Fibroblast of skin of back (primary cell): ENCODE measurements around the gene NCOA4. TPM values are rescaled to one million over a fixed set of nuclear protein-coding genes. Genes with fewer than 3 reads are reported as not detected.
"Not testable (repeated sequence)": the region's sequence is repeated elsewhere in the genome, so short reads cannot be mapped to it uniquely, and the experiment has no call there.

Source experiments
- DNase-seq: peaks from one replicate; pipeline ENCODE4 v3.0.0-alpha.2; 2013
- polyA plus RNA-seq, 2 experiments: library from polyadenylated mRNA; unstranded; fragments of 120-200 nt; gene quantifications; one replicate each; pipeline ENCODE4 v1.2.1, GENCODE V29; 2013; ENCODE audit not compliant: insufficient read length in 2 of 2

NCOA4 gene
- polyA plus RNA-seq (2013, experiment 1 of 2; ENCODE audit: insufficient read length) = 85.1 TPM
- polyA plus RNA-seq (2013, experiment 2 of 2; ENCODE audit: insufficient read length) = 88.1 TPM

DNA sequence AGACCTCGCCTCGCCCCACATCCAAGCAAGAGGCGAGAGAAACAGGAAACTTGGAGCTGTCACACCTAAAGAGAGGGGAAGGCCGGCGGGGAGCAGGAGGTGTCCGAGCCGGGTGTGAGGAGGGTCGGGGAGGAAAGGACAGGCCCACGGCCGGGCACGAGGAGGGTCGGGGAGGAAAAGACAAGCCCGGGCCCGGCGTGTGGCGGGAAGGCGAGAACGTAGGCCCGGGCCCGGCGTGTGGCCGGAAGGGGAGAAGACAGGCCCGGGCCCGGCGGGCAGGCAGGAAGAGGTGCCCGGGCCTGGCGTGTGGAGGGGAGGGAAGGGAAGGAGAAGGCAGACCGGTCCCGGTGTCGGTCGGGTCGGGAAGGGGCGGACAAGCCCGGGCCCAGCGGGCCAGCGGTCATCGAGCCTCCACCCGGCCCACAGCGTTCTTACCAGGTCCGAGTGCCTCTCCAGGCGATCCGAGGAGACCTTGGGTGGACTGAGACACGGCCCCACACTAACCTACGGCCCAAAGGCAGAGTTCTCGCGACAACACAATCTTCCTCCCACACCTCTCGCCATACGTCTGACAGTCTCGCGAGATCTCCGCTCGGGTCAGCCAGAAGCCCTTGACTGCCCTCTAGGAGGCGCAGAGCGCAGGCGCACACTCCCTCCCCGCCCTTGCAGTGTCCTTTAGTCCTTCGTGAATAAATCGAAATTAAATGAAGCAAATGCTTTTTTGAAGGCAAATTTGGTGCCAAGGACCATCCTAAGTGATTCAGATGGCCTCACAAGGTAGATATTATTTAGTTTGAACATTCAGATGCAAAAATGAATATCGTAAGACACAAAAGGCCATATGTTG is at the start of gene NCOA4:
Gene NCOA4 (minus strand): TSS at position 533 of the 847 bp plus-strand sequence. CDS start 13,943 bp downstream, outside the sequence.
- peak; percentile 98 for DNase-seq

DNA sequence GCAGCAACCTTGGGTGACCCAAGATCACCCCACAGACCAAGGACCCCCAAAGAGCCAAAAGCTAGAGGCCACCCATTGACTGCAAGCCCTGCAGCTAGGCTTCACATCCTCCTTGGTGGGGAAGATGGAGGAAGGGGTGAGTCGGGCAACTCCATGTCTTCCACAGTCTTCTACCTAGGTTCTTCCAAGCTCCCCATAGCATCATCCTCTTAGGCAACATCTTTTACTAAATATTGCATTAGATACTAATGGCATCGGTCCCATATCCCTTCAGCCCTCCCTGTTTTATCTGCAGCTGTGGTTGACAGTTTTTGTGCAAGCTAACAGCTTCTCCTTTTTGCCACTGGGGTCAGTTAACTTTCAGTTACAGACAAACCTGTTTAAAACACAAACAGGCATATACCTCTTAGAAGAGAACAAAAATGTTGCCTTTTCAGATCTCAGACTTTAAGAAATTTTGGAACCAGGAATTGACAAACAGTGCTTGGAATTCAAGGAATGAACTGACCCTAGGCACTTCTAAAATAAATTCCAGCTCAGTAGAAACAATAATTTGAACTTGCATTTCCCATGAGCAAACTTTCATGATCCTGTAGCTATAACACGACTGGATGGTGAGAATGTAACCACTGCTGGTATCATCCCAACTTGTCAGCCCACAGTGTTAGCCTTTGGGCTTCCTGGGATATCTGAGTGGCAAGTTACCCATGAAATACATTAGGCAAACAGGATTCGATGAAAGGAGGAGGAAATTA is 49.6 kb upstream of the NCOA4 start:
- DNase-seq = no peak

DNA sequence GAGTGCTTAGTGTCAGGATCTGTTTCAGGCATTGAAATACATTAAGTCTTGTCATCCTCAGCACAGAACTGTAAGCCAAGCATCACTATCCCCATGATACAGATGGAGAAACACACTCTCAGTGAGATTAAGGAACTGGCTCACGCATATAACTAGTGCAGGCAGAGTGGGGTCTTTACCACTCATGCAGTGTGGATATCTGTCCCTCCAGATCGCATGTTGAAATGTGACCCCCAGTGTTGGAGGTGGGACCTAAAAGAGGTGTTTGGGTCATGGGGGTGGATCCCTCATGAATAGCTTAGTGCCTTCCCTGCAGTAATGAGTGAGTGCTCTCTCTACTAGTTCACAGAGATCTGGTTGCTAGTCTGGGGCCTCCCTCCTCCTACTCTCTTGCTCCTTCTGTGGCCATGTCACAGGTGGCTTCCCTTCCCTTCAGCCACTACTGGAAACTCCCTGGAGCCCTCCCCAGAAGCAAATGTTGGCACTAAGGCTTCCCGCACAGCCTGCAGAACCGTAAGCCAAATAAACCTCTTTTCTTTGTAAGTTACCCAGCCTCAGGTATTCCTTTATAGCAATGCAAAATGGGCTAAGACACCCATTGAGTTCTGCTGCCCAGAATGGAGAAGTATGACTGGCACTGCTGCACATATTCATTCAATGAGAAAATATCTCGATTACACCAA is 47.4 kb upstream of the NCOA4 start:
- DNase-seq = no peak

DNA sequence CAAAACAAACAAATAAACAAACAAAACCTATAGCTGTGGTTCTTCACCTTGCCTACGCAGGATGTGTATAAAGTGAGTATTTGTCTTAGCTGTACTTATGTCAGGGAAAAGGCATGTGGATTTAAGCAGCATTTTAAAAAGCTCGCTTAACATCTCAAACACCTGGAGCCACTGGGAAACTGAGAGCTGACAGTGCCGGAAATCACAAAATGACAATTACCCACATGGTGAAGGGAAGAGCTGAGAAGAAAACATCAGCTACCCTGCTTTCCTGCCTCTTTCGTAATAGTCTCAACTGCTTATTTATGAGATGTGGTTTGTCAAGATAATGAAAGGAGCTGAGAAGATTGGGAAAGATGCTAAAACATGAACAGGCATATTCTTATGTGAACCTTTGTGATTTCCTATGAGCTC is 46.7 kb upstream of the NCOA4 start:
- no peak for DNase-seq

GRCh38 chr10:46075869-46076268 is 45.4 kb upstream of the NCOA4 start:
- no peak for DNase-seq

- no peak for DNase-seq
Measured at GRCh38 chr10:46074196-46074946, 43.9 kb upstream of the NCOA4 start.

- no peak for DNase-seq
Measured at GRCh38 chr10:46073564-46073963, 43.1 kb upstream of the NCOA4 start.

DNA sequence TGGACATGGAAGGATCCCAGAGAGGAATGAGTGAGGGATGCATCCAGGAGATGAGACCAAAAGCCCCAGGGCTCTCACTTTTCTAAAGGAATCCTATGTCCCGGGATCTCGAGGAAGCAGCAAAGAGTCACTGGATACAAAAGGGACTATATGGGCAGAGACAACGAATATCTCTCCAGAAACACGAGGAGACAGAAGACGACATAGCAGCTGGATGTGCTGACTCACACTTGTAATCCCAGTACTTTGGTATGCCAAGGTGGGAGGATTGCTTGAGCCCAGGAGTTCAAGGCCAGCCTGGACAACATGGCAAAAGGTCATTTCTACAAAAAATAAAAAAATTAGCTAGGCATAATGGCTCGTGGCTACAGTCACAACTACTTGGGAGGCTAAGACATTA is 40.3 kb upstream of the NCOA4 start:
- no peak for DNase-seq

- DNase-seq = no peak
Measured at GRCh38 chr10:46069771-46070463, 39.5 kb upstream of the NCOA4 start.

DNA sequence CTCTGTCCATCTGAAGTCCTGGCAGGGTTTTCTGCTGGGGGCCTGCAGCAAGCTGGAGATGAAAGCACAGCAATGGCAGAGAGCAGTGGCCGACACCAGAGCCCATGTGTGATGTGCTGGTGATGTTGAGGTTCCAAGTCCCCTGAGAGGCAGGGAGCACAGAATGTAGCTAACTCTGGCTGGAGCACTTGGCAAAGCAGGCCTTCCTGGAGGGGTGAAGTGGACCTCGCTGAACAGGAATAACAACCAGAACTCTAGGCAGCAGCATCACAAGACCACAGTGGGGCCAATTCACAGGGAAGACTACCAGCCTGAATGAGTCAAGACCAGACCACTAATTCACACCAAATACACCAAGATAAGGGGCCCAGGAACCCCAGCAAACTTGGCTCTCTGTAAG is 38.5 kb upstream of the NCOA4 start:
- no peak for DNase-seq

- no peak for DNase-seq
Measured at GRCh38 chr10:46068117-46068516, 37.7 kb upstream of the NCOA4 start.

GRCh38 chr10:46064269-46064817 is 33.9 kb upstream of the NCOA4 start:
- no peak for DNase-seq

DNA sequence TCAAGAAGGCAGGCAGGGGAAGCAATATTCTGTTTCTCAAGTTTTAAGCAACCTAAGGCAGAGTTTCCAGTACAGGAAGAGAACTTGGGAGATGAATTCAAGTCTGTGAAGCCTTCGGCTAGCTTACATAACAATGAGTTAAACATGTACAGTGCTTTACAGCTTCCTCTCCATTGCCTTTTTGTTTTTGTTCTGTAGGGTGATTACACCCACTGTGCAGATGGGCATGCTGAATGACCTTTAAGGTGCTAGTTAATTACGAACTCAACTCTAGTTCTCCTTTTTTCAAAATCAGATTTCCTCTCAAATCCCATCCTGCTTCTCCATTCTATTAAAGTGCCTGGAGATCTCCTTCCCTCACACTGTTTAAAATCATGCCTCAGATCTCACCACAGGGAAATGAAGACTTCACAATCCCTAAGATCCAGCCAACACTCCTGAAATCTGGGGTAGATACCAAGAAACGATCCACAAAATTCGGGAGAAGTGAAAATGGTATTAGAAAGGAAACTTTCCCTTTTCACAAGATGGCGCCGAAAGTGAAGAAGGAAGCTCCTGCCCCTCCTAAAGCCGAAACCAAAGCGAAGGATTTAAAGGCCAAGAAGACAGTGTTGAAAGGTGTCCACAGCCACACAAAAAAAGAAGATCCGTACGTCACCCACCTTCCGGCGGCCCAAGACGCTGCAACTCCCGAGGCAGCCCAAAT is 32.5 kb upstream of the NCOA4 start:
- no peak for DNase-seq

- DNase-seq = no peak
Measured at GRCh38 chr10:46060706-46061105, 30.3 kb upstream of the NCOA4 start.

GRCh38 chr10:46057927-46058326 is 27.5 kb upstream of the NCOA4 start:
- DNase-seq = not testable (repeated sequence)

DNA sequence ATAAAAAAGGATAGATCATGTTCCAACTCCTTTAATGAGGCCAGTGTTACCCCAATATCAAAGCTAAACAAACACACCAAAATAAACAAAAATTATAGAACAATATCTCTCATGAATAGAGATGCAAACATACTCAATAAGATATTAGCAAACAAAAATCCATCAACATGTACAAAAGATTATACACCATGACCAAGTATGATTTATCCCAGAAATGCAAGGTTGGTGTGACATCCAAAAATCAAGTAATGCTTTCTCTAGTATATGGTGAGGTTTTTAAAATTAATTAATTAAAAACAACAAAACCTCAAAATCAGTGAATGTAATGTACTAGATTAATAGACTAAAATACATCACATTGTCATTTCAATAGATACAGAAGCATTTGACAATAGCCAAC is 26.6 kb upstream of the NCOA4 start:
- DNase-seq = no peak

DNA sequence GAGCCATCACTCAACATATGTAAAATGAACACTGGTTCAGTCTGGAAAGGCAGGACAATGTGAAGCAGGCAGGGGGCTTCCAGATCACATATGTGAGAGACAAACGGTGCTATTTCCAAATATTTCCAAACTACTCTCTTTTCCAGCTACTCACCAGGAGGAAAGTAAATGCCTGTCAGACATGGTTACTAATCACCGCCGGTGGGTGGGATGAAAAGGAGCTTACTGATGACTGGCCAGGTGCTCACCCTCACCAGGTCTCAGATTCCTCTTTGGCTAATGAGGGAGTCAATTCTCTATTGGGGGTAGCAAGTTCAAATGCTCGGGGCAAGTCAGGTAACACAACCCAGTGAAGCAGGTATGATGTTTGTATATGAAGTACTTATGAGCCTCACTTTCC is 25.3 kb upstream of the NCOA4 start:
- DNase-seq = no peak

GRCh38 chr10:46053534-46054434 is 23.4 kb upstream of the NCOA4 start:
- no peak for DNase-seq

DNA sequence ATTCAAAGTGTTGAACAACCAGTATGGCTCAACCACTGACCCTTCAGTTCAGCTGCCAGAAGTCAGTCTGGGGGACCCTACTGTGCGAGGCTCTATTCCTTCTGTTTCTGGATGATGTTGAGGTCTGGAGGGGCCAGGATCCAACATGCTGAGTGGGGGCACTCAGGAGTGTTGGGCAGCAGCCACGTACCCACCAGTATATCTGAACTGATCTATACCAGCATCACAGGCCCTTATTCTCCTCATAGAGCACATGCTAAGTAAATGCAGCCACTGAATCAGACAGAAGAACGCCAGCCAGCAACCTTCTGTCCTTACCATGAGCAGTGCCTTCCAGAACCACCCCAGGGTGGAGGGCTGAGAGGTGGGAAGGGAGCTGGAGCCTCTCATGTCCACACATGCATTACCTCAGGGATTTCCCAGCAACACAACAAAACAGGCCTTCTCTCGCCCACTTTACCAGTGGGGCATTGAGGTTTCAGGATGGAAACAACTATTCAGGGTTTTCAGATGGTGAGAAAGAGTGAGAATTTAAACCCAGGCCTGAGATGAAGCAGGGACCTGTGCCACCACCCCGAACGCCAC is 22.5 kb upstream of the NCOA4 start:
- no peak for DNase-seq
